ENCODE data around the gene F5. TPM values are rescaled to one million over a fixed set of nuclear protein-coding genes. Genes with fewer than 3 reads are reported as not detected.

Gene F5
- total RNA-seq, 1 experiment from 2014 or later, result 0.37 TPM

DNA sequence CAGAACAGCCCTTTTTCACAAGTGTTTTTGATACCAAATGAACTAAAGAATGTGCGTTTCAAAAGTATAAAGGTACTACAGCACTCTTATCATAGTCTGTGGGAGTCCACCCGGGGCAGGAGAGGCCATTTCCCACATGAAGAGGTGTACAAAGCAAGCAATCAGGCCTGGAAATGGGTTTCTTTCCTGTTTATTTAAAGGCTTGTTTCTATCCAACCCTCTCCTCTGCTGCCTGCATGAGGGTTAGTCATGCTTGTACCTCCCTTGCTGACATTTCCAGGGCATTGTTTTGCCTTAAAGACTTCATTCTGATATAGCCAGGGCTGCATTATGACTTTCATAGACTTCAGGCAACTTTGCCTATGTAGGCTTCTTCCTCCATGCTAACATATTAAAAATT, 32.1 kb upstream of the F5 start:
- ChIA-PET POLR2A (no interaction called here), RAD21 (ENCODE audit: low non-redundant PET in 1 of 2, low total read pairs in 2 of 2, uncharacterized antibody in 2 of 2, unreplicated experiment in 2 of 2) (no interaction called here), CTCF (no interaction called here)
- H2AFZ ChIP-seq (ENCODE audit: low read depth, low read length, poor library complexity, severe bottlenecking), result no peak overlapping the region
- H3K9ac ChIP-seq (ENCODE audit: low read length), result no peak overlapping the region
- intact Hi-C loops (cut with micrococcal nuclease), result no loop called here
- no peaks in the 10 kb centered on the region for H3K9me3 ChIP-seq (ENCODE audit: control insufficient read depth in 1 of 2, insufficient read depth in 1 of 2, low read depth in 1 of 2, low read length in 2 of 2)
- no peaks in the 10 kb centered on the region for H3K36me3 ChIP-seq (ENCODE audit: control insufficient read depth in 1 of 2, insufficient read depth in 2 of 2, low read length in 2 of 2)
- DNase-seq (ENCODE audit: low read depth, low spot score) (no peak), ATAC-seq (no peak)
- peaks cover 11% of the 10 kb centered on the region; the same call in 1 of the 2 replicates for H3K27me3 ChIP-seq (ENCODE audit: insufficient read depth, low read length)
- no peaks in the 10 kb centered on the region for H3K79me2 ChIP-seq (ENCODE audit: insufficient read depth, low read length)
- no peaks in the 10 kb centered on the region for H3K9me2 ChIP-seq (ENCODE audit: insufficient read depth)
- H4K20me1 ChIP-seq (ENCODE audit: insufficient read depth), result no peaks in the 10 kb centered on the region
- H3K4me3 ChIP-seq (replicated peaks in 1 of 2; ENCODE audit: low read depth in 1 of 2, low read length in 2 of 2), result no peak overlapping the region
- H3K4me1 ChIP-seq (ENCODE audit: control insufficient read depth in 1 of 2, insufficient read depth in 2 of 2, low read length in 2 of 2), result no peaks in the 10 kb centered on the region
- TF ChIP-seq CEBPB (IDR thresholded peaks at IDR 0.05; ENCODE audit: low read depth) (no peak), EZH2 (IDR thresholded peaks at IDR 0.05) (no peak), JUND (IDR thresholded peaks at IDR 0.05) (no peak), EGR1 (IDR thresholded peaks at IDR 0.05; ENCODE audit: low read depth) (no peak), EZH2phosphoT487 (IDR thresholded peaks at IDR 0.05; ENCODE audit: borderline replicate concordance) (no peak), SP1 (IDR thresholded peaks at IDR 0.05; ENCODE audit: low read depth) (no peak), ZNF274 (IDR thresholded peaks at IDR 0.05; ENCODE audit: low read depth, low read length) (no peak)
- no peak overlapping the region for H3K27ac ChIP-seq (ENCODE audit: low read depth, low read length)
- no peak overlapping the region for H3K4me2 ChIP-seq (ENCODE audit: low read length)
- no TSS peak for BruUV-seq (replicated peaks)

- ATAC-seq, result no peak
These were observed 29.5 kb upstream of the F5 start for GRCh38 chr1:169615803-169616202.

More at GRCh38 chr1:169615803-169616202, 29.5 kb upstream of the F5 start:
- ChIA-PET POLR2A (no interaction called here), CTCF (no interaction called here), RAD21 (ENCODE audit: low non-redundant PET in 1 of 2, low total read pairs in 2 of 2, uncharacterized antibody in 2 of 2, unreplicated experiment in 2 of 2) (no interaction called here)
- DNase-seq (ENCODE audit: low read depth, low spot score), result no peak
- Histone ChIP-seq H3K79me2 (ENCODE audit: insufficient read depth, low read length) (no peaks in the 10 kb centered on the region), H3K9me2 (ENCODE audit: insufficient read depth) (no peaks in the 10 kb centered on the region), H3K4me1 (ENCODE audit: control insufficient read depth in 1 of 2, insufficient read depth in 2 of 2, low read length in 2 of 2) (no peaks in the 10 kb centered on the region), H3K27ac (ENCODE audit: low read depth, low read length) (no peak overlapping the region), H3K4me3 (replicated peaks in 1 of 2; ENCODE audit: low read depth in 1 of 2, low read length in 2 of 2) (no peak overlapping the region), H4K20me1 (ENCODE audit: insufficient read depth) (no peaks in the 10 kb centered on the region), H3K9ac (ENCODE audit: low read length) (no peak overlapping the region), H3K27me3 (ENCODE audit: insufficient read depth, low read length) (peaks cover 19% of the 10 kb centered on the region), H2AFZ (ENCODE audit: low read depth, low read length, poor library complexity, severe bottlenecking) (no peak overlapping the region), H3K4me2 (ENCODE audit: low read length) (no peak overlapping the region), H3K36me3 (ENCODE audit: control insufficient read depth in 1 of 2, insufficient read depth in 2 of 2, low read length in 2 of 2) (no peaks in the 10 kb centered on the region), H3K9me3 (ENCODE audit: control insufficient read depth in 1 of 2, insufficient read depth in 1 of 2, low read depth in 1 of 2, low read length in 2 of 2) (no peaks in the 10 kb centered on the region)
- no TSS peak for BruUV-seq (replicated peaks)
- intact Hi-C loops (cut with micrococcal nuclease), result no loop called here
- TF ChIP-seq CEBPB (IDR thresholded peaks at IDR 0.05; ENCODE audit: low read depth) (no peak), SP1 (IDR thresholded peaks at IDR 0.05; ENCODE audit: low read depth) (no peak), EZH2phosphoT487 (IDR thresholded peaks at IDR 0.05; ENCODE audit: borderline replicate concordance) (no peak), POLR2A (IDR thresholded peaks at IDR 0.05; ENCODE audit: borderline replicate concordance, extremely low read depth, insufficient read depth, insufficient read length) (no peak), JUND (IDR thresholded peaks at IDR 0.05) (no peak), ATF3 (IDR thresholded peaks at IDR 0.05) (no peak), ELF1 (IDR thresholded peaks at IDR 0.05; ENCODE audit: borderline replicate concordance, low read depth) (no peak)
